Activated T-helper 1 cell treated with anti-CD3 and anti-CD28 coated beads, Interleukin-12 subunit alpha, Interleukin-12 subunit beta, Interleukin-2, Interleukin-4 antibody, amounts not matched to agents 30 ng/mL and 10 ng/mL and 1 ng/mL, durations not matched to agents 14 hours and 24 hours and 36 hours (primary cell): Measurements from ENCODE around the gene FBXO7. TPM values are rescaled to one million over a fixed set of nuclear protein-coding genes. Genes with fewer than 3 reads are reported as not detected.
"Not testable (repeated sequence)": the region's sequence is repeated elsewhere in the genome, so short reads cannot be mapped to it uniquely, and the experiment has no call there.

Experiments used
- DNase-seq: peaks from one replicate; pipeline ENCODE4 v3.0.0; 2021; ENCODE audit warnings: low spot score
- H3K27ac Mint-ChIP-seq: one replicate; pipeline ENCODE4 v1.8.0; 2021; ENCODE audit warnings: mild to moderate bottlenecking, mixed read lengths
- H3K27me3 Mint-ChIP-seq: one replicate; pipeline ENCODE4 v1.8.0; 2022; ENCODE audit warnings: mild to moderate bottlenecking, moderate library complexity, mixed read lengths; ENCODE audit not compliant: insufficient read depth
- H3K36me3 Mint-ChIP-seq: one replicate; pipeline ENCODE4 v1.8.0; 2021; ENCODE audit warnings: low read depth, mixed read lengths
- H3K4me1 Mint-ChIP-seq: one replicate; pipeline ENCODE4 v1.8.0; 2021; ENCODE audit warnings: low read depth, mixed read lengths
- H3K4me3 Mint-ChIP-seq: one replicate; pipeline ENCODE4 v1.8.0; 2021; ENCODE audit warnings: mild to moderate bottlenecking, moderate library complexity, mixed read lengths
- H3K9me3 Mint-ChIP-seq: one replicate; pipeline ENCODE4 v1.8.0; 2021; ENCODE audit warnings: mixed read lengths
- intact Hi-C: fragments of 100-400 bp; cut with micrococcal nuclease; formaldehyde crosslinking; loops from one replicate; pipeline ENCODE4 v1.15.1; 2024
- total RNA-seq: library from RNA; stranded (reverse); gene quantifications from 2 replicates; pipeline ENCODE4 v1.2.3, GENCODE V29; 2022

FBXO7 gene
- total RNA-seq, 1 donor from 2014 or later: 92.3 TPM

DNA sequence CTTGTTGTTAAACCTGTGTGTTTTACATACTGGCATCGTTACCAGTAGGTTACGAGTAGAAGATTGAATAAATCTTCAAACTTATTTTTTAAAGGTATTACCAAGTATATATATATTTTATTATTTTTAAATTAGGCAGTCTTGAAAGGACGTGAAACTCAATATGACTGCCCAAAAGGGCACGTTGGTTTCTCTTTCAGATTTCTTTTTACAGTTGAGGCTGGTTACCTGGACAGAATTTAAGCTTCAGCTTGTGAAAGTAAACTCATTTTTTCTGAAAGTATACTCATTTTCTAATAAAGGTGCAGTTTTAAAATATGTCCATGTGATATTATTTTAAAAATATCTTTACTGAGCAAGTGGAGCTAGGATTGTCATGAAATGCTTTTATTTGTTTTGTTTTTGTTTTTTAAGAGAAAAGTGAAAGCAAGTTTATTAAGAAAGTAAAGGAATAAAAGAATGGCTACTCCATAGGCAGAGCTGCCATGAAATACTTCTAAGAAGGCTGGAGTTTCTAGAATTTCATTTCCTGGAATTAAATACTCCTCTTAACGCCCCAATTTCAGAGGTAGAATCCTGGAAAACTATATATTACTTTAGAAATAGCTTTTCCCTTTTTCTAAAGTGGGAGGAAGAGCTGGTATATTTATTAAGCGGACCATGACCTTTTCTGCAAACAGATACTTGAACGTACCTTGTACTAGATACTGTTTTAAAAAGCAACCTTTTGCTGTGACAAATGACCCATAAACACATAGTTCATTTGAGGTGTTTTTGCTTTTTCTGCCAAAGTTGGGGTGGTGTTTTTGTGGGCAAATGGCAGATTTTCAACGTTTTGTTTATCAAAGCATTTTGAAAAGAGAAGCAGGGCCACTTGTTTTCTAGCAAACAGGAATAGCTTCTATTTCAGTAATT is 1.9 kb downstream of the FBXO7 start:
- H3K9me3 Mint-ChIP-seq: no peaks in the 10 kb centered on the region
- intact Hi-C loops: loop anchor here (10.0 kb wide), 1 partner anchor 272 kb away; the partner anchor contains the start of gene RFPL2
- H3K4me1 Mint-ChIP-seq: peaks cover 46% of the 10 kb centered on the region
- H3K36me3 Mint-ChIP-seq: peaks cover 11% of the 10 kb centered on the region
- H3K4me3 Mint-ChIP-seq: peak overlapping the region; percentile 93
- peaks cover under 1% of the 10 kb centered on the region for H3K27me3 Mint-ChIP-seq
- peak overlapping the region; percentile 90 for H3K27ac Mint-ChIP-seq
- DNase-seq: no peak

DNA sequence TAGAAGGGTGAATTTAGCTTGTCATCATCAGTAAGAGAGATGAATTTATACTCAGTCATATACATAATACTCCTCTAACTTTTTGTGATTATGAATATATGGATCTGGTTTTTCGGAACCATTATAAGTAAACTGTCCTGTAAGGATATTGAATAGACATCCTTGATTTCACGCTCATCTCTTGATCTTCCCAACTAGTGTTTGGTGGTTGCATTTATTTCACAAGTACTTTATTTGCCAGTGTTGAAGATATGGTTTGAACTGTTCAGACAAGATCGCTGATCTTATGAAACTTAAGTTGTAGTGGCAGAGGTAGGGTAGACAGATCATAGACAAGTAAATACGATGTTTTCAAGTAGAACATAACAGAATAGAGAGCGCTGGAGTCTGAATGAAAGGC is 3.0 kb downstream of the FBXO7 start:
- Mint-ChIP-seq H3K36me3 (peaks cover 13% of the 10 kb centered on the region), H3K27me3 (no peaks in the 10 kb centered on the region), H3K27ac (no peak overlapping the region), H3K9me3 (no peaks in the 10 kb centered on the region), H3K4me1 (peaks cover 53% of the 10 kb centered on the region), H3K4me3 (no peak overlapping the region)
- intact Hi-C loops: loop anchor here (10.0 kb wide), 1 partner anchor 273 kb away; the partner anchor contains the start of gene RFPL2
- DNase-seq: no peak

- H3K27me3 Mint-ChIP-seq, DNase-seq, H3K27ac Mint-ChIP-seq, H3K4me3 Mint-ChIP-seq, H3K9me3 Mint-ChIP-seq: not testable (repeated sequence)
- intact Hi-C loops: loop anchor here (10.0 kb wide), 1 partner anchor 274 kb away; the partner anchor contains the start of gene RFPL2
- peaks cover 47% of the 10 kb centered on the region for H3K4me1 Mint-ChIP-seq
- H3K36me3 Mint-ChIP-seq: peaks cover 13% of the 10 kb centered on the region
Measured at GRCh38 chr22:32478552-32478951, 3.9 kb downstream of the FBXO7 start.

DNA sequence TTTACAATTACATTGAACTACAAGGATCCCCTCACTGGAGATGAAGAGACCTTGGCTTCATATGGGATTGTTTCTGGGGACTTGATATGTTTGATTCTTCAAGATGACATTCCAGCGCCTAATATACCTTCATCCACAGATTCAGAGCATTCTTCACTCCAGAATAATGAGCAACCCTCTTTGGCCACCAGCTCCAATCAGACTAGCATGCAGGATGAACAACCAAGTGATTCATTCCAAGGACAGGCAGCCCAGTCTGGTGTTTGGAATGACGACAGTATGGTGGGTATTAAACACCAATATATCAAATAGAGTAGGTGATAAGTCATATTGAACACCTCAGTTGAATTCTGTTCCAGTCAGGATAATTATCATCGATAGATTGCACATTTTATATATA is 4.4 kb downstream of the FBXO7 start:
- no peak overlapping the region for H3K4me3 Mint-ChIP-seq
- DNase-seq: no peak
- H3K36me3 Mint-ChIP-seq: peaks cover 13% of the 10 kb centered on the region
- no peak overlapping the region for H3K27ac Mint-ChIP-seq
- intact Hi-C loops: loop anchor here (10.0 kb wide), 1 partner anchor 274 kb away; the partner anchor contains the start of gene RFPL2
- H3K27me3 Mint-ChIP-seq: no peaks in the 10 kb centered on the region
- no peaks in the 10 kb centered on the region for H3K9me3 Mint-ChIP-seq
- peaks cover 42% of the 10 kb centered on the region for H3K4me1 Mint-ChIP-seq

DNA sequence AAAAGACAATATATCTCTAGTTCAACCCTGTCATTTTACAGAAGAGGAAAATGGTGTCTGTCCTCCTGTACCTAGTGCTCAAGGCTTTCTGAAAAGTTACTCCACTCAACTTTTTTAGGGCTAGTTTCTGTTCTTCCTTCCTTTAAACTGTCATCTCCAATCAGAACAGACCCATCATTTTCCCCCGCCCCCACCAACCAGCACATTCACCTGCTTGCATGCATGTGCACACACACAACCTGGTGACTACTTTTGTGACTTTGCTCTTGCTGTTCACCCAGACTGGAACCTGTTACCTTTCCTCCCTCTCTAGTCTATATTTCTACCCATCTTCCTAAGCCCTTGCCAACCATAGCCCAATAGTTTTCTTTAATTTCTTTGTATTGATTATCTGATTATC is 5.6 kb downstream of the FBXO7 start:
- intact Hi-C loops: no loop called here
- no peak overlapping the region for H3K4me3 Mint-ChIP-seq

GRCh38 chr22:32482708-32483107 is 8.1 kb downstream of the FBXO7 start:
- Mint-ChIP-seq H3K4me1 (peaks cover 38% of the 10 kb centered on the region), H3K36me3 (peaks cover 26% of the 10 kb centered on the region), H3K27ac (no peak overlapping the region), H3K27me3 (no peaks in the 10 kb centered on the region), H3K4me3 (no peak overlapping the region), H3K9me3 (no peaks in the 10 kb centered on the region)
- DNase-seq: no peak
- intact Hi-C loops: loop anchor here (1.0 kb wide), 1 partner anchor 7 kb away; no protein-coding TSS in a partner anchor

More for the DNA sequence above, 5.6 kb downstream of the FBXO7 start:
- Mint-ChIP-seq H3K27me3 (no peaks in the 10 kb centered on the region), H3K36me3 (peaks cover 13% of the 10 kb centered on the region), H3K27ac (peak overlapping the region; percentile 72), H3K9me3 (no peaks in the 10 kb centered on the region), H3K4me1 (peaks cover 42% of the 10 kb centered on the region)
- DNase-seq: no peak

- peaks cover 42% of the 10 kb centered on the region for H3K36me3 Mint-ChIP-seq
- H3K9me3 Mint-ChIP-seq: no peaks in the 10 kb centered on the region
- DNase-seq: no peak
- peaks cover 20% of the 10 kb centered on the region for H3K4me1 Mint-ChIP-seq
- intact Hi-C loops: no loop called here
- H3K27ac Mint-ChIP-seq: no peak overlapping the region
- H3K27me3 Mint-ChIP-seq: no peaks in the 10 kb centered on the region
- no peak overlapping the region for H3K4me3 Mint-ChIP-seq
Measured at GRCh38 chr22:32486656-32487390, 12.2 kb downstream of the FBXO7 start.

GRCh38 chr22:32487461-32487860 is 12.8 kb downstream of the FBXO7 start:
- H3K27me3 Mint-ChIP-seq: no peaks in the 10 kb centered on the region
- no peaks in the 10 kb centered on the region for H3K9me3 Mint-ChIP-seq
- no peak overlapping the region for H3K27ac Mint-ChIP-seq
- H3K4me1 Mint-ChIP-seq: peaks cover 16% of the 10 kb centered on the region
- peaks cover 45% of the 10 kb centered on the region for H3K36me3 Mint-ChIP-seq
- no peak overlapping the region for H3K4me3 Mint-ChIP-seq
- no peak for DNase-seq
- intact Hi-C loops: no loop called here

GRCh38 chr22:32489377-32489776 is 14.8 kb downstream of the FBXO7 start:
- Mint-ChIP-seq H3K4me3 (no peak overlapping the region), H3K4me1 (peaks cover 16% of the 10 kb centered on the region), H3K9me3 (no peaks in the 10 kb centered on the region), H3K27me3 (no peaks in the 10 kb centered on the region), H3K36me3 (peaks cover 57% of the 10 kb centered on the region), H3K27ac (no peak overlapping the region)
- DNase-seq: no peak
- intact Hi-C loops: no loop called here

DNA sequence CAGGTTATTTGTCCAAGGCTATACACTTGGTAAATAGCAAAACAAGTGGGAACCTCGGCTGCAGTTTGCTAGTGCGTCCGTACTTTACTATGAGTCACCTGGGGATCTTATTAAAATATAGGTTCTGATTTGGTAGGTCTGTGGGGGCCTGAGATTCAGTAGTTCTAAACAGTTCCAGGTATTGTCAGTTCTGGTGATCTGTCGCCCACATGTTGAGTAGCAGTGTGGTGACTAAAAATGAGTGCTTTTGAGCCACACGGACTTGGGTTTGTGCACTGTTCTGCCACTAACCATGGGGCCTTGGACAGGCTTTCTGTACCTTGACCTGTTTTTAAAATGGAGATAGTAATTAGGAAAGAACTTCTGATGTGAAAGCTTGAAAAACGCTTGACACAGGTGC is 15.7 kb downstream of the FBXO7 start:
- Mint-ChIP-seq H3K9me3 (no peaks in the 10 kb centered on the region), H3K27ac (no peak overlapping the region), H3K4me3 (no peak overlapping the region), H3K36me3 (peaks cover 63% of the 10 kb centered on the region), H3K4me1 (peaks cover 16% of the 10 kb centered on the region), H3K27me3 (no peaks in the 10 kb centered on the region)
- intact Hi-C loops: no loop called here
- no peak for DNase-seq

DNA sequence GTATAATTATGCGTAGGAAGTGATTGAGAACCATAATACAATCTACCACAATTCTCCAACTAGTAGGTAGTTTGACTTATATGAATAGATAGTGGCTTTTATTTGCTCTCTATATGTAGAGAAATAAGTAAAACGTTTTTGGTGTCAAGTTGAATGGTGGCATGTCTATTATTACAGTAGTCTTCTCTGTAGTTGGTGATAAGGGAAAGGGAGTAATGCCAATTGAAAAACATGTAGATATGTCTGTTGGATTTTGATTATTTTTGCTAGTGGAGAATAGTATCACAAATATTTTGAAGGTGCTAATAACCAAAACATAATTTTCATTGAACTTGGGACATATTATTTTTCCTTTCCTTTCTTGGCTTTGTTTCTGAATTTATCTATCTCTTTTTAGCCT is 17.5 kb downstream of the FBXO7 start:
- no peaks in the 10 kb centered on the region for H3K27me3 Mint-ChIP-seq
- H3K4me3 Mint-ChIP-seq: no peak overlapping the region
- no peak for DNase-seq
- intact Hi-C loops: no loop called here
- no peaks in the 10 kb centered on the region for H3K9me3 Mint-ChIP-seq
- no peak overlapping the region for H3K27ac Mint-ChIP-seq
- H3K36me3 Mint-ChIP-seq: peaks cover 60% of the 10 kb centered on the region
- peaks cover 8% of the 10 kb centered on the region for H3K4me1 Mint-ChIP-seq

- no peak overlapping the region for H3K27ac Mint-ChIP-seq
- peaks cover 63% of the 10 kb centered on the region for H3K36me3 Mint-ChIP-seq
- no peak for DNase-seq
- no peak overlapping the region for H3K4me3 Mint-ChIP-seq
- intact Hi-C loops: no loop called here
- H3K27me3 Mint-ChIP-seq: no peaks in the 10 kb centered on the region
- H3K9me3 Mint-ChIP-seq: no peaks in the 10 kb centered on the region
- peaks cover 1% of the 10 kb centered on the region for H3K4me1 Mint-ChIP-seq
Measured at GRCh38 chr22:32493551-32493950, 18.9 kb downstream of the FBXO7 start.

GRCh38 chr22:32494971-32495370 is 20.4 kb downstream of the FBXO7 start:
- H3K36me3 Mint-ChIP-seq: peaks cover 64% of the 10 kb centered on the region

More at GRCh38 chr22:32494971-32495370, 20.4 kb downstream of the FBXO7 start:
- Mint-ChIP-seq H3K27me3 (no peaks in the 10 kb centered on the region), H3K4me1 (no peaks in the 10 kb centered on the region), H3K9me3 (no peaks in the 10 kb centered on the region), H3K27ac (no peak overlapping the region), H3K4me3 (no peak overlapping the region)
- DNase-seq: no peak
- intact Hi-C loops: no loop called here
